ENCODE data around the gene CMTM3. TPM values are rescaled to one million over a fixed set of nuclear protein-coding genes. Genes with fewer than 3 reads are reported as not detected.
"Not testable (repeated sequence)": the region's sequence is repeated elsewhere in the genome, so short reads cannot be mapped to it uniquely, and the experiment has no call there.

The CMTM3 gene, protein sequence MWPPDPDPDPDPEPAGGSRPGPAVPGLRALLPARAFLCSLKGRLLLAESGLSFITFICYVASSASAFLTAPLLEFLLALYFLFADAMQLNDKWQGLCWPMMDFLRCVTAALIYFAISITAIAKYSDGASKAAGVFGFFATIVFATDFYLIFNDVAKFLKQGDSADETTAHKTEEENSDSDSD
- total RNA-seq: 48.1 TPM
- long read RNA-seq, transcript CMTM3-214 (5 exons, 1,934 nt): major isoform, 25 of 43 reads
- long read RNA-seq, partial matches to known transcripts: 6 of 43 reads
- long read RNA-seq, other reads (novel, unspliced or antisense): 11 of 43 reads

DNA sequence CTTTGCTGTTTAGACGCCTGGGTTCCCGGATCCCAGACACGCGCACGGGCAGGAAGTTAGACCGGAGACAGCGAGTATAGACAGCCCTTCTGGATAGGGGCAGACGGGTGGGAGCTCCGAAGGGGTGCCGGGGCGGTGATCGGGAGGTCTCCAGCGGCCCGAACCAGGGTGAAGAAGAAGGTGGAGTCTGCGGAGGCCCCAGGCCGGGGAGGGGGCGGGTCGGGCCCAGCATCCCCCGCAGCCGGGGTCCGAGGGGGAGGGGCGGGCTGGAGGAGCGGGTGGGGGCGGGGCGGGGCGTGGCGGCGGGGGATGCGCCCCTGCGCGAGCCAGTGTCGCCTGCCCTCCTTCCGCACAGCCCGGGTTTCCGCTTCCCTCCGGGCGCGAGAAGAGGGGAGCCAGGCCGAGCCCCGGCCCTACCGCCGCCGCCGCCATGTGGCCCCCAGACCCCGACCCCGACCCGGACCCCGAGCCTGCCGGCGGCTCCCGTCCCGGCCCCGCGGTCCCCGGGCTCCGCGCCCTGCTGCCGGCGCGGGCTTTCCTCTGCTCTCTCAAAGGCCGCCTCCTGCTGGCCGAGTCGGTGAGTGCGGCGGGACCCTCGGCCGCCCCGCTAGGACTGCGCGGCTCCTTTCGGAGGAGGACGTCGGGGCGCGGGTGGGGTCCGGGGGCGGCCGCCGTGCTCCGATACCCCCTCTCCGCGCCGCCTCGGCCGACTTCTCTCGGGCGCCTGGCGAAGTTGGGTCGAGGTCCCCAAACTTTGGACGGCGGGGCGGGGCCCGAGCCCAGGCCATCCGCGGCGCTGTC is at the start of gene CMTM3:
CMTM3 (plus strand) TSS at position 329 of the 801 bp plus-strand sequence; CDS start at position 431, 102 bp downstream.
- DNase-seq (ENCODE audit: low spot score): peak; percentile 93

DNA sequence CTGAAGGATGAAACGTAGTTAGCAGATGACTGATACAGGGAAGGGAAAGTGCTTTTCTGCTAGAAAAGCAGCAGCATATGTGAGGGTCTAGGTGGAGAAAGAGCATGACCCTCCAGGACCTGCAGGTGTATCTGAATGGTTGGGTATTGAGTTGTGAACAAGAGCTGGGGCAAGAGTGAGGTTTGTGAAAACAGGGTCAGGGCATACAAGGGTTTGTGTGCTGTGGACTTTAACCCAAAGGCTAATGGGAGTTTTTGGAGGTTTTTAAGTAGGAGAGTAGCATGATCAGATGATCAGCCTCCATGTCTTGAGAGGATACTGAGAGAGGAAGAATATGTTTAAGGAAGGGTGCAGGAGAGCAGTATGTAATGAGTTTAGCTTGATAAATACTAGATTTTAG is 44.4 kb upstream of the CMTM3 start:
- DNase-seq (ENCODE audit: low spot score): no peak

DNA sequence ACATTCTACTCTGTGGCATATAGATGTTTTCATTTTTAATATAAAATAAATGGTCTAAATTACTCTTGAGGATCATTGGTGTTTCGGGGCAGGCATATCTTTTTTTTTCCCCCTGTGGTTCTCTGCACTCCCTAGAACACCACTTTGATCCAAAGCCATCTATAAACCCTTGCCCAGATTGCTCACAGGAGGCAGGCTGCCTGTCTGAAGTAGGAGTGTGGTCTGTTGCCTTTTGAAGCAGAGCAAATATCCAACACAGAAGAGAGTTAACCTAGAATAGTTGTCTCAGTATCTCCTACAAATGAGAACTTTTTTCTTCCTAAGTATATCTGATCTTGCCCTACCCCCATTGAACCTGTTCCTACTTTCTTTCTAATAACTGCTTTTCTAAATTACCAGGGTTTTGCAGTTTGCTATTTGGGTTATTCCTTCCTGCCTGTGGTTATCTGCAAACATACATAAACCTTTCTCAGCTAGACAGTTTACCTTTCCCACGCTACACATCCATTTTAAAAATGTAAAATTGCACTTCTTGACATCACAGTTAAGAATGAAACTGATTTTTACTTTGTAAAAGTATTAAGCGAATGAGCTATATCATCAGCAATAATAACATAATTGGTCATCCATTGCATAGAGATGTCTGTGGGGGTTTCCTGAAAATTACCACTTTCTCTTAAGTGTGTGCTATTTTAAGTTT is 43.0 kb upstream of the CMTM3 start:
- DNase-seq (ENCODE audit: low spot score): no peak

DNA sequence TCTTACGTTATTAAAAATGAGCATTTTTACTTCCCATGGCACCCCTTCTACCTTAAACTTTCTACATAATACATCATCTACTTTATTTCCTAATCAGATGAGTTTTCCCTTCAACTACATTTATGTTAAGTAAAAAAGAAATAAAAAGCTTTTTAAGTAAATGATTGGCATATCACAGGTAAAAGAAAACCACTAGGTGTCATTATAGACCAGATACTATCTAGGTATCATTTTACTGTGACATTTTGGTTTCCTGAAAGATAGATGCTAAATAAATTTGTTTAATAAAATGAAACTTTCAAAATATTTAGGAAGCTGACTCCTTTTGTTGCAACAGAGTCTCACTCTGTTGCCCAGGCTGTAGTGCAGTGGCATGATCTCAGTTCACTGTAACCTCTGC is 42.1 kb upstream of the CMTM3 start:
- DNase-seq (ENCODE audit: low spot score): no peak

DNA sequence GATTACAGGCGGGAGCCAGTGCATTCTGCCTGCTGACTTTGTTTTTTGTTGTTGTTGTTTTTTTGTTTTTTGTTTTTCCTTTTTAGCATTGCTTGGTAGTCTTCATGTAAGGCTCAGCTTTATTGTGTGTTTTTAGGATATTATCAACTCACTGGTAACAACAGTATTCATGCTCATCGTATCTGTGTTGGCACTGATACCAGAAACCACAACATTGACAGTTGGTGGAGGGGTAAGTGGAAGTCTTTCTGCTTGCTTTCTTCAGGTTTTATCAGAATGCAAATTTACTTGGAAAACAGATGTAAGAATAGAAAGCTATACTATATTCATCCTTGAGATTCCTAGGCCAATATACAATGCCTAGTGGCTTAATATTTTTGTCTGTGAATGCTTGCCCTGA is 41.5 kb upstream of the CMTM3 start:
- DNase-seq (ENCODE audit: low spot score): no peak

DNA sequence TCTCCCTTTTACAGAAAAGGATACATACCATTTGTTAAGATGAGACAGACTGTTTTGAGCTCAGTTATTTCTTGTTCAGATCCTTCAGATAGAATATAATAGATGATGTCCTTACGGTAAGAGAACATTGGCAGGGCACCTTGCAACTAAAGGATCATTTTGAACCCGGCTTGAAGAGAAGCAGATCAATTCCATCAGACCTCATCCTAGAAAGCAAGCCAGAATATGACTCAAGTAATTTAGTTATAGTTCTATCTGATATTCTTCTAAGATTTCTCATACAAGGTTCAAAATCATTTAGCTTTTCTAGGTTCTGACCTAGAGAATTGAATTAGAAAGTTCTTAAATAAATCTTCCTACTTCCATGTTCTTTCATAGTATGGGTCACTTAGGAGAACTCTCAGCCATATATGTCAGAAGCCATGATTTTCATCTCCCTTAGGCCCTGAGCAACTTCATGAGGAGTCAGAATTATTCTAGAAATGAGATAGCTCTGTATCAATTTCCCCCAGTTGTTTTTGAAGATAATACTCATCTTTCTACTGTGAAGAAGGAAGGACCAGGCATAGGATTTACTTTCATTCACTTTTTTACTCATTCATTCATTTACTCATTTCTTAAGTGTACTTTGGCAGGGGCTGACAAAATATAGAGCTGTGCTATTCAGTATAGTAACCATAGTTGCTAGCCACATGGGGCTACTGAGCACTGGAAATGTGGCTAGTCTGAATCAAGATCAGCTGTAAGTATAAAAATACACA is 40.8 kb upstream of the CMTM3 start:
- no peak for DNase-seq (ENCODE audit: low spot score)

DNA sequence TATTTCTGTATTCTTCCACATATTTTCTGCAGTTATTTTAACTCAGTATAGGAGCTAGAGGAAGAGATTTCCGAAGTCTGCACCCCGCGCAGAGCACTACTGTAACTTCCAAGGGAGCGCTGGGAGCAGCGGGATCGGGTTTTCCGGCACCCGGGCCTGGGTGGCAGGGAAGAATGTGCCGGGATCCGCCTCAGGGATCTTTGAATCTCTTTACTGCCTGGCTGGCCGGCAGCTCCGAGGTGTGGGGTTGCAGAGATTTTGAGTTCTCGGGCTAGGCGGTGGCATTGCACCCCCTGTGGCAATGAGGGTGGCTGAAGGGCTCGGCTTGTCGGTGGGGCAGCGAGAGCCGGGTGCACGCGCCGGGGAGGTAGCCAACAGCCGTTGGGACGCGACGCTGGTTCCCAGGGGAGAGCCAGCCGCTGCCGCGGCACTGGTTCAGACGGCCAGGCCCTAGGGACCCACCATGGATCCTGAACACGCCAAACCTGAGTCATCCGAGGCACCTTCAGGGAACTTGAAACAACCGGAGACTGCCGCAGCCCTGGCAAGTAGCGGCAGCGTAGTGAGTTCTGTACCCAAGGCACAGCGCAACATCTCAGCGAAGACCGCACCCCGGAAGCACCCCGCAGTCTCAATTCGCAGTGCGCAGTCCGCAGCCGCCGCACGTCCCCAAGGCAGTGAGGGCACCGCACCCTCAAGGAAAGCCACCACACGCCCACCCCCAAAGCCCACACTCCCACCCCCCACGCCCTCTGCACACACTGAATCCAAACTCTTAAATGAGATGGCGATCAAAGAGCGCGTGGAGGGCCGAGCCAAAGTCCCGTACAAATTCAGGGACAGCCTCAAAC is 38.2 kb upstream of the CMTM3 start, which contains the start of gene CMTM1:
CMTM1 (plus strand) TSS at position 389 of the 851 bp plus-strand sequence; CDS start at position 464, 75 bp downstream.
- no peak for DNase-seq (ENCODE audit: low spot score)

DNA sequence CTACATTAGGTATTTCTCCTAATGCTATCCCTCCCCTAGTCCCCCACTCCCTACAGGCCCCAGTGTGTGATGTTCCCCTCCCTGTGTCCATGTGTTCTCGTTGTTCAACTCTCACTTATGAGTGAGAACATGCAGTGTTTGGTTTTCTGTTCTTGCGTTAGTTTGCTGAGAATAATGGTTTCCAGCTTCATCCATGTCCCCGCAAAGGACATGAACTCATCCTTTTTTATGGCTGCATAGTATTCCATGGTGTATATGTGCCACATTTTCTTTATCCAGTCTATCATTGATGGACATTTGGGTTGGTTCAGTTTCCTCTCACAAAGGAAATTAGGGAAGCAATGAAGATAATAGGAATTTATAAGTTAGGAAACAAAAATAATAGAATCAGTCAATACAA is 37.2 kb upstream of the CMTM3 start:
- not testable (repeated sequence) for DNase-seq (ENCODE audit: low spot score)

DNA sequence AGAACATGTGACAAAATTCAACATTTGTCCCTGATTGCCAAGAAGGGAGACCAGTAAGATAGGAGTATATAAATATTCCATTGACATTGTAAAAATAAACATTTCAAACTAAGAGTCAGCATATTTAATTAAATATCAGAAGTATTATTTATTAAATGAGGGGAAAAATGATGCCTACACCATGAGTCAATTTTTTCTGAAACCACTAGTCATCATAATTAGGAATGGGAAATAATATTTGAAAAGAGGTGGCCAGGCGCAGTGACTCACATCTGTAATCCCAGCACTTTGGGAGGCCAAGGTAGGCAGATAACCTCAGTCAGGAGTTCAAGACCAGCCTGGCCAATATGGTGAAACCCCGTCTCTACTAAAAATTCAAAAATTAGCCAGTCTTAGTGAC is 36.1 kb upstream of the CMTM3 start:
- no peak for DNase-seq (ENCODE audit: low spot score)

DNA sequence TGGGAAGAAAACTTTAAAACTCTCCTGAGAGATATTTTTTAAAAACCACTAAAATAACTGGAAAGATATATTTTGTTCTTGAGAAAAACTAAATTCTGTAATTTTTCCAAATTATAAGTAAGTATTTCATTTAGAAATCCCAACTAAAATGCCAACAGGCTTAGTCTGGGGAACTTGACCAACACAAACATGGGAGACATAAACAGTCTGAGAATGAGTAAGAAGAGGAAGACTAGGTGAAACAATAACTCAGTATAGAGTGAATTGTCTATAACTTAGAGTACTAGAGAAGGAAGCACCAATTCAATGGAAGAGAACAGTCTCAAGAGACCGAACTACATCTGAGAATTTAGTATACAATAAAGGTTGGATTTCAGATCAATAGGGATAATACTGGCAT is 35.4 kb upstream of the CMTM3 start:
- no peak for DNase-seq (ENCODE audit: low spot score)

DNA sequence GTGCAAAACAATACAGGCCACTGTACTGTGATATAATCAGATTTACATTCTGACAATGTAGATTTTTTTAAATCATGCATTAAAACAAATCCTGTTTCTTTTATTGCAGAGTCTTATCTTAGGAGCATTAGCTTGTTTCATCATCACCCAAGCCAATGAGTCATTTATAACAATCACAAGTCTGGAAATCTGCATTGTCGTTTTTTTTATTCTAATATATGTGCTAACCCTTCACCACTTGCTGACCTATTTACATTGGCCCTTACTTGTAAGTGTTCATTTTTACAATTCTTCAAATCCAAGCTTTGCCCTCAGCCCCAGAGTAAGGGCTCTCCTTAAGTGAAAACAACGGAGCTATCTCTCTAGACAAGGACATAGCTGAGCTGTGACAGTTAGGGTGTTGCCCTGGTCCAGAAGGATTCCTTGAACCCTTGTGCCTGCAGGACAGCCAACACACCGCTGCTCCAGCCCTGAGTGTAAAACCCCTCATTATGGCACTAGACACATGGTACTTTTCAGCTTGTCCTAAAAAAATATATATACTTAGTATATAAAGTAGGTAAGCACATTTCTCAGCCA is 34.6 kb upstream of the CMTM3 start:
- DNase-seq (ENCODE audit: low spot score): no peak

DNA sequence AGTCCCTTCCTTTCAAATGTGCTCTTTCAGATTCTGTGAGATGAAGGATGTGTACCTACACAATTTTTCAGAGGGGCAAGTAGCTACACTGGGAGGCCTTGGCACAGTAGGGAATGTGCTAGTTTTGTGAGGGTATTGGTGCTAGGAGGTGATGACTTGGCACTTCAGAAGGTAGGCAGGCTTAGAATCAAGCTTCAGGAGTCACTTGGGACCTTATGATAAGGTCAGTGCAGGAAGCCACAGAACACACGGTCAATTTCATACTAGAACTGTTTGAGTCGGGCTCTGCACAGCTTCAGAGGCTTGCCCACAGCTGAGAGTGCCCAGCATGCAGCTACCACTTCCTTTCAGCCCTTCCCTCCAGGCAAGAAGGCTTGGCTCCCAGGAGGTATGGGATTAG is 32.1 kb upstream of the CMTM3 start:
- no peak for DNase-seq (ENCODE audit: low spot score)

DNA sequence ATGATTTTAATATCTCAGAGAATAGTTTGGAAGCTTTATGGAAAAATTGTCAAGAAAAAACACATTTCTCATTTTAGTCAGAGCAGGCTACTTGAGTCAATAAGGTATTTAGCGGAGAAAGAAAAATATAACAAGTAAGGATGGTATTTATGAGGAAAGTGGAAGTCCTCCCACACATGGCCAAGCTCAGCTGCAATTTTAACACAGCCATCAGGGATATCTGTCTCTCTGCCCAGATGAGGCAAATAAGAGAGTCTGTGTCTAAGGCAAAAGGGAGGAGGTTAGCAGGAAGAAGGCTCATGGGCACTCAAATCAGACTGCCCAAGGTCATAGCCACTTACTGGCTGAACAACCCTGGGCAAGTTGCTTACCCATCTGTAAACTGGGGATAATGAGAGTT is 30.4 kb upstream of the CMTM3 start:
- DNase-seq (ENCODE audit: low spot score): no peak

DNA sequence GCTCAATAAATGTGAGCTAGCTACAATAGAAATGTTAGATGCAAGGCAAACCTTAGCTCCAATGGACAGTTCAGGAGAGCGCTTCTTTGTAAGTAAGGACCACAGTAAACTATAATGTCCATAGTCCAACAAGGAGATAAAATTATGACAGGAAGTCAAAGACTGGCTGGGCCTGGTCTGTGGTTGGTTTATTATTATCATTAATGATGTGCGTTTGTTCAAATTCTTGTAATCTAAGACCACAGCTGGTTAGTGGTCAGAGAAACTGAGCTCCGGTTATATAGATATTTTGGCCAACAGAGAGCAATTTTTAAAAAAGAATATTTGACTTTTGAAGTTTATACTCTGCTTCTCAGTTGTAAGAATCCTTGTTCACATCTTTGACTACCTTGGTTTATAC is 30.0 kb upstream of the CMTM3 start:
- no peak for DNase-seq (ENCODE audit: low spot score)

DNA sequence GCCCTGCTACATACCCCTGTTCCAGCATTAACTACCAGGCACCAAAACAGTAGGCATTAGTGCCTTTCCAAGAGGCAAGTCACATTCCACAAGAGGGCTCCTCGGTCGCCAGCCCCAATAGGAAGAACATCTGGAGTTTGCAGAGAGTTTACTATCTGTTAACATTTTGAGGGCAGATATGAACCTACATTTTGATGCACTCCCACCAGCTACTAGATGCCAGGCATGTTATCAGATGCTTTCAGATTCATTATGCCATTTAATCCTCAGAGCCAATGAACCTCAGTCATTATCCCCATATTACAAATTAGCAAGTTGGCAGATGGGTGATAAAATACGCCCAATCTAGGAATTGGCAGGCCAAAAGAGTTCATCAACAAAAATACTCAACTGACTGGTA is 29.4 kb upstream of the CMTM3 start:
- DNase-seq (ENCODE audit: low spot score): no peak

DNA sequence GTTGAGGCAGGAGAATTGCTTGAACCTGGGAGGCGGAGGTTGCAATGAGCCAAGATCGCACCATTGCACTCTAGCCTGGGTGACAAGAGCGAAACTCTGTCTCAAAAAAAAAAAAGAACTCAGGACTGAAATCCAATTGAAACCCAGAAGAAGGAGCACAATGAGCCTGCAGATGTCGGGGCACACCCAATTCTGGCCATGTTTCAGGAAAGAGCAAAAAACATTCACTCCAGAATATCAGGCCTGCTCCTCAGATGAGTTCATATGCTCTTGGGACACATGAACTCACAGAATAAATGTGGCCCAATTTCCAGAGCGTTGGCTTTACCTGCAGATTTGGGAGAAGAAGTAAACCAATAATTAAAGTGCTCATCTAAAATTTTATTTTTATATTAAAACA is 28.2 kb upstream of the CMTM3 start:
- DNase-seq (ENCODE audit: low spot score): no peak

DNA sequence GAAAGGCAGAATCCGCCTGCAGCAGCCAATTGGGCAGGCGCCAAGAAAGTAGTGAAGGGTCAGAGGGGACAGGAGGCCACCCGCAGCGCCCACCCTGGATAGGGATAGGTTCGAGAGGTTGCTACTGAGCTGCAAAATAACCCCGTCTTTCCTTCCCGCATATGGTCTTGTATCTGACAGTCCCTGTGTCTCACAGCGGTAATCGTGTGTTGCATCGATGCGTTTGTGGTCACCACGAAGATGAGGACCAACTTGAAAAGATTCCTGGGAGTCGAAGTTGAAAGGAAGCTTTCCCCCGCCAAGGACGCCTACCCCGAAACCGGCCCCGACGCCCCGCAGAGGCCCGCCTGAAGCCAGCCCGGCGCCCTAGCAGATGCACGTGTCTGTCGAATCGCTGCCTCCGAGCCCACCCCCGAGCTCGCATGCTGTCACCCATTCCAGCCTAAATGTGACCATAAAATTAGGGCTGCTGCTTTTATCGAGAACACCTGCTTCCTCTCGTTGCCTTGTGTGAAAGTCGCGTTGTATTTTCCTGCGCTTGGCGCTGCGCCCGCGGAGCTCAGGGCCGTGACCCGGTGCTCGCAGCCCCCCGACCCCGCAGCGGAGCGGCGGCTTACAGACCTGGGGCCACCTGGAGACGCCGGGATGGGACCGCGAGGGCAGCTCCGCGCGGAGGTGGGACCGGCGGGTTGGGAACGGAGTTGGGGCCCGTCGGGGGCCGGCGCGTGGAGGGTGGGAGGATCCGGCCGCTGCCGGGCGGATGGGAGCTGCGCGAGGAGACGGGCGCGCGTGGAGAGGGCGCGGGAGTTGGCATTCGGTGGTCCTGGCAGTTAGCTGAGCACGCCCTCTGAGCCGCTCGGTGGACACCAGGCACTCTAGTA is 25.6 kb upstream of the CMTM3 start, which contains the start of gene CMTM2:
CMTM2 (plus strand) TSS at position 813 of the 881 bp plus-strand sequence. CDS start 145 bp downstream, outside the sequence.
- DNase-seq (ENCODE audit: low spot score): no peak

DNA sequence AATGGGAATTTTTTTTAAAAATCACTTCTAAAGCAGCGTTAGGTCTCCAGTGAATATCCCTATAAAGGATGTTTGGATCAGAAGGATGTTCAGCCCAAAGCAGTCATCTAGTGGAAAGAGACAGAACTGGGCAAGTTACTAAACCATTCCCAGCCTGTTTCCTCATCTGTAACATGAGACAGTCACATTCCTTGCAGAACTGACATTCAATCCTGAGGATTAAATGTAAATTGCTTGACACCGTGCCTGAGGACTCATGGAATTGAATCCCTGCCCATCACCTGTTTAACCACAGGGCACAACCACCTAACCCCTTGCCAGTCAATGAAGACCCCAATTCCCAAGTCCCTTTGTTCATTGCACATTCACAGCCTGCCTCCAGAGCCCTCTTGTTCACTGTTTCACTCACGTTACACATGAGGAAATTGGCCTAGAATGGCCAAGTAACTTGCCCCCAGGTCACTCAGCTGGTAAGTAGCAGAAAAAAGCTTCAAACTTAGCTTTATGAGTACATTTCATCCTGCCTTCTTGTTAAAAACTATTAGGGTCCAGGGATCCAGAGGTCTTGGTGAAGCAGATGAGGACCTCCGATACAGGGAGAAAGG is 23.8 kb upstream of the CMTM3 start:
- DNase-seq (ENCODE audit: low spot score): no peak

Measured in mesenteric fat pad (tissue), 1 donor.